ENCODE measurements around the gene ARFRP1.
A peak's percentile ranks its signal among the peaks of the same experiment; 100 is the strongest.

The ARFRP1 gene

DNA sequence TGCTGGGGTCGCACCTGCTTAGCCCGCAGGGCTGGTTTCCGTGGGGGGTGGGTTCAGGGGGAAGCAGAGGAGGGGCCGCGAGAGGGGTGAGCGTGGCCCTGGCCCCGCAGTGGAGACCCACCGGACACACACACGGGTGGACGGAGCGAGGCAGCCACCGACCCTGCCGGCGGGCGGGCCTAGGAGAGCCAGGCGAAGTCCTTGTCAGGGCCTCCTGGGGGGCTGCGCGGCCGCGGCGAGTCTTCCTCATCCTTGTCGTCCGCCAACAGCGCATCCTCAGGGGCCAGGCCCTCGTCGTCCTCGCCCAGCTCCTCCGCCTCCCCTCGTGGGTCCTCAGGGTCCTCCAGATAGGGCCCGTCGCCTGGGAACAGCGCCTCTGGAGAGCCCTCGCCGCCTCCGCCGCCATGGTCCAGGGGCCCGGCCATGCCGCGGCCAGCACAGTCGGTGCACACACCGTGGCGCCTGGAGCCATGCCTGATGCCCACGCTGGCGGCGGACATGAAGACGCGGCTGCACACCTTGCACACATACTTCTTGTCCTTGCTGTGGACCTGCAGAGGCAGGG, 39.1 kb upstream of the ARFRP1 start:
- no peaks in the 10 kb centered on the region for H3K9me3 ChIP-seq (ENCODE audit: insufficient read depth, low read length)
- TF ChIP-seq YY1 (IDR thresholded peaks at IDR 0.05; ENCODE audit: insufficient read depth, insufficient read length) (no peak), SUZ12 (IDR thresholded peaks at IDR 0.05; ENCODE audit: extremely low read depth, insufficient read depth, insufficient read length) (no peak), ZNF274 (IDR thresholded peaks at IDR 0.05; ENCODE audit: low read depth, low read length) (no peak)

DNA sequence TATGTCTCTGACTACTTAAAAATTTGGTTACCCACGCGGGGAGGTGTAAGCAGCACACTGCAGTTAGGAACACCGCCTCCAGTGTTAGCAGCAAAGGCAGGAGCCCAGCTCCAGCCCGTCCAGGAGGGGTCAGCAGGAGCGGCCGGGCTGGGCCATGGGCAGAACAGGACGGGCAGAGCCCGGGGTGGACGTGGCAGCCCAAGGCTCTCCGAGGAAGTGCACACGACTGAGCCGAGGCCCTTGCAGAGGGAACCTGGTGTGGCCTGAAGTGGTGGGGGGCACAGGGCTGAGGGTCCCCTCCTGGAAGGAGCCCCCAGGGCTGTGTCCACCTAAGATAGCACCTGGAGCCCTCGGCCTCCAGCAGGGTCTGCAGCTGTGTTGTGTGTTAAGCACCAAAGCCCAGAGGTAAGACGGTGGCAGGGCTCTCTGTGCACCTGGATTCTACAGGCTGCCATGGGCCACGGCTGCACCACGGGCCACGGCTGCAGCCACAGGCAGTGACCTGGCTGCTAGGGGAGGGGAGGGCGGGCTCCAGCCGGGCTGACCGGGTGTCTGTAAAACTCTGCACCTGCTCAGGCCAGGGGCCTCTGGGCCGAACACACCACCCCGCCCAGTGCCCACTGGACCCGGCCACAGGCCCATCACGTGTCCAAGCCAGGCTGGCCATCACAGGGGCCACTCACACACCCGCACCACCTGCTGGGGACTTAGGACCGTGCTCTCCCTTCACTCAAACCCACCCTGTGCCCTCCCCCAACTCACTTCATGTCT, 38.4 kb upstream of the ARFRP1 start:
- Histone ChIP-seq H3K27me3 (ENCODE audit: insufficient read depth, insufficient read length) (no peaks in the 10 kb centered on the region), H3K4me1 (ENCODE audit: insufficient read depth, insufficient read length) (peaks cover 31% of the 10 kb centered on the region), H3K36me3 (ENCODE audit: insufficient read depth, insufficient read length, low read length) (peaks cover 67% of the 10 kb centered on the region), H3K4me3 (ENCODE audit: insufficient read length, low read depth) (no peak overlapping the region), H3K9ac (ENCODE audit: insufficient read length, low read depth) (no peak overlapping the region), H3K9me3 (ENCODE audit: insufficient read depth, low read length) (no peaks in the 10 kb centered on the region)
- DNase-seq (ENCODE audit: low read depth, low spot score): no peak
- TF ChIP-seq ZNF274 (IDR thresholded peaks at IDR 0.05; ENCODE audit: low read depth, low read length) (no peak), SUZ12 (IDR thresholded peaks at IDR 0.05; ENCODE audit: extremely low read depth, insufficient read depth, insufficient read length) (no peak)

More for the DNA sequence above, 39.1 kb upstream of the ARFRP1 start:
- no peak for DNase-seq (ENCODE audit: low read depth, low spot score)
- no peaks in the 10 kb centered on the region for H3K27me3 ChIP-seq (ENCODE audit: insufficient read depth, insufficient read length)
- no peak overlapping the region for H3K9ac ChIP-seq (ENCODE audit: insufficient read length, low read depth)
- no peak overlapping the region for H3K4me3 ChIP-seq (ENCODE audit: insufficient read length, low read depth)
- peaks cover 60% of the 10 kb centered on the region for H3K36me3 ChIP-seq (ENCODE audit: insufficient read depth, insufficient read length, low read length)
- H3K4me1 ChIP-seq (ENCODE audit: insufficient read depth, insufficient read length): peaks cover 28% of the 10 kb centered on the region

DNA sequence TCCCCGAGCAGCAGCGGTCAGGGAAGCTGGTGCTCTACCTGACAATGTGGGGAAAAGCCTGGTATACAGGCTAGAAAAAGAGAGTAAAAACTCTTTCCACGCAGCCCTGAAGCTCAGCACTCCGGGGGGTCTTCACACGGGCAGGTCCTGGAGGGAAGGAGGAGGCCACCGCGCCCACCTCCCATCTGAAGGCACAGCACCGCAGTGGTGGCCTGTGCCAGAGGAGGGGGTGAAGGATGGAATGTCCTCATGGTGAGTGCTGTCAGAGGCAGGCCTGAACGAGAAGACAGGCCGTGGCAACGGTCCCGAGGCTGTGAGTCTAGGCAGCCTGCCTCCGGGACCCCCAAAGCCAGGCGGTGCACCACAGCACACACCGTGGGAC, 37.6 kb upstream of the ARFRP1 start:
- TF ChIP-seq ZNF274 (IDR thresholded peaks at IDR 0.05; ENCODE audit: low read depth, low read length) (no peak), SUZ12 (IDR thresholded peaks at IDR 0.05; ENCODE audit: extremely low read depth, insufficient read depth, insufficient read length) (no peak), YY1 (IDR thresholded peaks at IDR 0.05; ENCODE audit: insufficient read depth, insufficient read length) (no peak)
- Histone ChIP-seq H3K9ac (ENCODE audit: insufficient read length, low read depth) (no peak overlapping the region), H3K27me3 (ENCODE audit: insufficient read depth, insufficient read length) (no peaks in the 10 kb centered on the region), H3K4me3 (ENCODE audit: insufficient read length, low read depth) (no peak overlapping the region), H3K36me3 (ENCODE audit: insufficient read depth, insufficient read length, low read length) (peaks cover 67% of the 10 kb centered on the region), H3K4me1 (ENCODE audit: insufficient read depth, insufficient read length) (peaks cover 30% of the 10 kb centered on the region), H3K9me3 (ENCODE audit: insufficient read depth, low read length) (no peaks in the 10 kb centered on the region)
- no peak for DNase-seq (ENCODE audit: low read depth, low spot score)

DNA sequence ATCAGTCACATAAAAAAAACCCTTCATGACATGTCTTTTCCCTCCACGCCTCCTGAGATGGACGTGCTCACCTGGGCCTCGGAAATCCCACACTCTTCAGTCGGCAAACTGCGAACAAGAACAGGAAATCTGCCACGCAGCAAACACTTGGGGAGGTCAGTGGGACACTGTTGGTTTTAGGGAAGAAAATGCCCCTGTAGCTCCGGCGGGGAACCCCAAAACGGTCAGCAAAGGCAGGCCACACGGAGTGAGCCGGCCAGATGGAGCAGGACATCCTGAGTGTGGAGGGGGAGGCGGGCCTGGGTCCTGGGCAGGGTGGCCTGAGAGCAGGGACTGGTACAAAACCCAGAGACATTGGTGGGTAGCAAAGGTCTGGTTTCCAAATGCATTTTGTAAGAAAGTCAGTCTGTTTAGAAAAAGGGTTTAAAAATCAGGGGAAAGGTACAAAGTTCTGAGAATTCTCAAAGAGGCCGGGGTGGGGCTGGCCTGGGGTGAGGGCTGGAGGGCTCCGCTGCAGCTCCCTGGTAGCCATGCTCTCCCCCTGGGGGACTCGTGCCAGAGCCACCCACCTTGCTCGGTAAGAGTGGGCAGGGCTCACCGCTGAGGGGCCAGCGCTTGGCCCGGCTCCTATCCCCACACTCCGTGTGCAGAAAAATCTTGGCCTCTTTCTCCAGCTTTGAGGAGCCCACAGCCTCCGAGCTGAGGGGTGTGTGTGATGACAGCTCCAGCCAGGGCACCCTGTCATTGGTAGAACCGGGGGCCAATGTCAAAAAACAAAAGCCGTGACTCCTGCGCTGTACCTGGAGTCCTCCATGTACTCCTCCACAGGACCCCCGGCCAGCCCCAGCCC, 37.0 kb upstream of the ARFRP1 start:
- H3K4me1 ChIP-seq (ENCODE audit: insufficient read depth, insufficient read length): peaks cover 30% of the 10 kb centered on the region
- peaks cover 64% of the 10 kb centered on the region for H3K36me3 ChIP-seq (ENCODE audit: insufficient read depth, insufficient read length, low read length)
- H3K9me3 ChIP-seq (ENCODE audit: insufficient read depth, low read length): no peaks in the 10 kb centered on the region
- H3K9ac ChIP-seq (ENCODE audit: insufficient read length, low read depth): peak overlapping the region; percentile 70
- no peak for TF ChIP-seq YY1 (IDR thresholded peaks at IDR 0.05; ENCODE audit: insufficient read depth, insufficient read length)
- TF ChIP-seq ZNF274 (IDR thresholded peaks at IDR 0.05; ENCODE audit: low read depth, low read length): no peak
- TF ChIP-seq SUZ12 (IDR thresholded peaks at IDR 0.05; ENCODE audit: extremely low read depth, insufficient read depth, insufficient read length): no peak
- no peak overlapping the region for H3K4me3 ChIP-seq (ENCODE audit: insufficient read length, low read depth)
- H3K27me3 ChIP-seq (ENCODE audit: insufficient read depth, insufficient read length): no peaks in the 10 kb centered on the region
- DNase-seq (ENCODE audit: low read depth, low spot score): no peak

DNA sequence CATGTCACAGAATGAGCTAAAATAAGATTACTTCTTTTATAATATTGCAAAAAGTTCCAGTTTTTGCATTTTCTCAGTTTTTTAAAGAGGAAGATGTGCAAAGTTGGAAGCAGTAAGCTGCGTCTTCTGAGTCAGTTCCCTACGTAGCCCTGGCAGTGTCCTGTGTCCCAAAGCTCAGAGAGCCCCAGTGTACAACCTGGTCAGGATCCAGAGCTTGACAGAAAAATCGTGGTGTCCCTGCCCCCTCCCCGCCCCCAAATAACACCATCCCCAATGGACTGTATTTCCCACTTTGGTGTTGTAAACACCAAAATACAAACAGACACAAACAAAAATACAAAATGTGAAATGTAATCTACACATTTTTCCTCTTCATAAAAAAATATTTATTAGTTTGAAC, 36.4 kb upstream of the ARFRP1 start:
- no peaks in the 10 kb centered on the region for H3K9me3 ChIP-seq (ENCODE audit: insufficient read depth, low read length)
- no peak for TF ChIP-seq SUZ12 (IDR thresholded peaks at IDR 0.05; ENCODE audit: extremely low read depth, insufficient read depth, insufficient read length)
- no peak overlapping the region for H3K9ac ChIP-seq (ENCODE audit: insufficient read length, low read depth)
- H3K27me3 ChIP-seq (ENCODE audit: insufficient read depth, insufficient read length): no peaks in the 10 kb centered on the region
- no peak overlapping the region for H3K4me3 ChIP-seq (ENCODE audit: insufficient read length, low read depth)
- H3K36me3 ChIP-seq (ENCODE audit: insufficient read depth, insufficient read length, low read length): peaks cover 64% of the 10 kb centered on the region
- DNase-seq (ENCODE audit: low read depth, low spot score): no peak
- peaks cover 31% of the 10 kb centered on the region for H3K4me1 ChIP-seq (ENCODE audit: insufficient read depth, insufficient read length)

DNA sequence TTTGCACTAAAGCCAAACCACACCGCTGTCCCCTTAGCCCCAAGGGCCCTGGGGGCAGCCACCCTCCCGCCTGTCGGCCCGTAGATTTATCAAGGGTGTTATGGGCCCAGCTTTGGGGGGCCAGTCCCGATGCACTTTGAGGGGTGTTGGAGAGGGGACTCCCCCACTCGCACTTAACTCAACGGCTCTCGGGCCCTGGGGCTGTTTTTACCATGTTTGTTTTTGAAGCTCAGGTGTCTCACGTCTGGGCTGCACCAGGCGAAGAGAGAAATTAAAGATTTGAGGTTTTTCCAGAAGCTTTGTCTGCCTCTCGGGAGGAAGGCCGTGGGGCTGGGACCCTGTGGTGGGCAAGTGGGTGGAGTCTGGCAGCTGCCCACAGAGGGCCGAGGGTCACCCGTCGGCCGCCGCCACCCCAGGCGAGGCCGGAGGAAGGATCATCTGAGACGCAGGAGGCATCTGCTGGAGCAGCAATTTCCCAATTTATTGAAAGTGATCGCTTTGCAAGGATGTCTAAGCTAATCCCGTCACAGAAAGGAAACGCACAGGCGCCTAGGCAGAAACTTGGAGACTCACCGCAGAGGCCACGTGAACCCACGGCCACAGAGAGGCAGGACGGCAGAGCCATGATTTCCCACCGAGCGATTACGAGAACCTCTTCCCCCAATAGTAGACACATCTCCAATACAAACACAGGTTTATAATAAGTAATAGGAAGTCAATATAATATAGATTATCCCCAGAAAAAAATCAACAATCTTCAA, 35.6 kb upstream of the ARFRP1 start:
- H3K4me1 ChIP-seq (ENCODE audit: insufficient read depth, insufficient read length): peaks cover 35% of the 10 kb centered on the region
- no peaks in the 10 kb centered on the region for H3K9me3 ChIP-seq (ENCODE audit: insufficient read depth, low read length)
- H3K36me3 ChIP-seq (ENCODE audit: insufficient read depth, insufficient read length, low read length): peaks cover 62% of the 10 kb centered on the region
- no peak overlapping the region for H3K4me3 ChIP-seq (ENCODE audit: insufficient read length, low read depth)
- H3K27me3 ChIP-seq (ENCODE audit: insufficient read depth, insufficient read length): no peaks in the 10 kb centered on the region
- no peak for DNase-seq (ENCODE audit: low read depth, low spot score)
- TF ChIP-seq ZNF274 (IDR thresholded peaks at IDR 0.05; ENCODE audit: low read depth, low read length): no peak
- TF ChIP-seq YY1 (IDR thresholded peaks at IDR 0.05; ENCODE audit: insufficient read depth, insufficient read length): no peak
- no peak for TF ChIP-seq SUZ12 (IDR thresholded peaks at IDR 0.05; ENCODE audit: extremely low read depth, insufficient read depth, insufficient read length)
- no peak overlapping the region for H3K9ac ChIP-seq (ENCODE audit: insufficient read length, low read depth)
